K562 (cell line): Measurements from ENCODE around the gene TAS2R19.
"Not testable (repeated sequence)": the region's sequence is repeated elsewhere in the genome, so short reads cannot be mapped to it uniquely, and the experiment has no call there.

Experiments used
- CEBPB ChIP-seq: fragments of 450-650 bp; IDR thresholded peaks from 2 replicates; pipeline ENCODE4 v1.6.1; 2016; ENCODE audit warnings: missing genetic modification characterization, missing compliant biosample characterization
- ETV1 ChIP-seq: fragments of 450-650 bp; conservative IDR thresholded peaks from 2 replicates; pipeline ENCODE4 v1.6.1; 2016; ENCODE audit warnings: missing genetic modification characterization, control low read depth, low read depth, missing compliant biosample characterization
- ZNF384 ChIP-seq: IDR thresholded peaks from 2 replicates; pipeline ENCODE4 v1.6.1; 2012; ENCODE audit warnings: low read depth, low read length, improper control_type of control experiment

GRCh38 chr12:11049806-11050531 is 27.5 kb upstream of the TAS2R19 start:
- TF ChIP-seq ZNF384; ETV1 (tag); CEBPB (tag): not testable (repeated sequence)
